Pancreas (tissue), 10 donors: ENCODE data around the gene ASTN2. TPM values are rescaled to one million over a fixed set of nuclear protein-coding genes. Genes with fewer than 3 reads are reported as not detected.

ENCODE experiments used
- ATAC-seq, 4 donors: fragments of 200-7000 bp; cut with Tn5 transposase; one replicate each; pipeline versions ENCODE4 v1.8.0 to v1.9.1; 2020; ENCODE audit warnings: mild to moderate bottlenecking in 4 of 4, moderate library complexity in 4 of 4
- DNase-seq, 6 donors: peaks; one replicate each; pipeline ENCODE4 v3.0.0-alpha.2; 2020
- FAIRE-seq: peaks from 2 replicates; lab custom pipeline; 2012; peaks lifted over from hg19 to GRCh38; lab: Jason Lieb, UNC
- H3K27ac ChIP-seq, 4 donors: fragments of 200-600 bp; sonication (generic); 1 replicate in 3 of 4; 2 replicates in 1 of 4; pipeline versions ENCODE4 v1.5.0 to v1.8.0; 2020
- H3K27me3 ChIP-seq, 4 donors: fragments of 200-600 bp; one replicate each; pipeline ENCODE4 v1.8.0; 2021
- H3K36me3 ChIP-seq, 3 donors: fragments of 200-600 bp; sonication (generic) in 1 of 3; one replicate each; pipeline versions ENCODE4 v1.5.0 to v1.8.0; 2020 to 2021
- H3K4me1 ChIP-seq, 3 donors: fragments of 200-600 bp; one replicate each; pipeline ENCODE4 v1.8.0; 2021
- H3K4me3 ChIP-seq, 4 donors: fragments of 200-600 bp; sonication (generic) in 2 of 4; one replicate each; pipeline versions ENCODE4 v1.5.0 to v1.8.0; 2020 to 2021
- H3K9me3 ChIP-seq, 4 donors: fragments of 200-600 bp; one replicate each; pipeline ENCODE4 v1.8.0; 2021
- WGBS, 2 donors: extraction: QIAGEN DNeasy Blood & Tissue Kit; methylation state at CpG; one replicate each; pipeline ENCODE4 v1.1.7; 2013; 5-methylcytosine and 5-hydroxymethylcytosine counted together
- intact Hi-C, 3 donors: fragments of 100-400 bp; cut with DNase I; formaldehyde crosslinking; loops; one replicate each; pipeline versions ENCODE4 v1.11.1 to v1.14.2; 2022
- polyA plus RNA-seq, 2 donors: library from polyadenylated mRNA; stranded (reverse); fragments of 200-250 nt; gene quantifications; one replicate each; pipeline ENCODE4 v1.2.3, GENCODE V29; 2013
- total RNA-seq, 6 donors: library from RNA; stranded (reverse); fragmentation: NEBNext Ultra II Directional in 4 of 6; extraction: Animal tissue kit (Norgen Biotek cat#: 25700) in 4 of 6; gene quantifications; one replicate each; pipeline versions ENCODE4 v1.2.1 to v1.2.4, GENCODE V29; 2021 to 2023
- TF ChIP-seq, protein P1 (sequence below), 4 donors: fragments of 200-600 bp; sonication (generic) in 3 of 4; IDR thresholded peaks; one replicate each; pipeline versions ENCODE4 v1.5.0 to v1.8.0; 2021; ENCODE audit warnings: antibody characterized with exemption in 4 of 4
- donor health status: healthy with polysubstance abuse.
- donor health status: DM: no; HTN: no; CAD: no; lungs with moderate emphysema.
- donor health status: DM: no; HTN: no; CAD: no.
- donor health status: control.
- donor health status: control.
- donor health status: Bipolar disorder and iron deficiency.
- donor health status: DM: yes; HTN: yes; CAD: no.
- donor health status: DM: no; HTN: no; CAD: no.
- donor health status: DM: no; HTN: no; CAD: no.
- donor health status: DM: yes; HTN: yes; CAD: no.

ASTN2 gene
- total and polyA plus RNA-seq, 8 donors = 1.3 to 11.9 (median 6.7) TPM

GRCh38 chr9:117014061-117014460 is 400.8 kb downstream of the ASTN2 start:
- Histone ChIP-seq H3K27ac (no peak overlapping the region), H3K9me3 (no peaks in the 10 kb centered on the region), H3K4me3 (no peak overlapping the region), H3K4me1 (no peaks in the 10 kb centered on the region), H3K36me3 (no peaks in the 10 kb centered on the region), H3K27me3 (no peaks in the 10 kb centered on the region)
- FAIRE-seq = no peak
- TF ChIP-seq, protein P1, sequence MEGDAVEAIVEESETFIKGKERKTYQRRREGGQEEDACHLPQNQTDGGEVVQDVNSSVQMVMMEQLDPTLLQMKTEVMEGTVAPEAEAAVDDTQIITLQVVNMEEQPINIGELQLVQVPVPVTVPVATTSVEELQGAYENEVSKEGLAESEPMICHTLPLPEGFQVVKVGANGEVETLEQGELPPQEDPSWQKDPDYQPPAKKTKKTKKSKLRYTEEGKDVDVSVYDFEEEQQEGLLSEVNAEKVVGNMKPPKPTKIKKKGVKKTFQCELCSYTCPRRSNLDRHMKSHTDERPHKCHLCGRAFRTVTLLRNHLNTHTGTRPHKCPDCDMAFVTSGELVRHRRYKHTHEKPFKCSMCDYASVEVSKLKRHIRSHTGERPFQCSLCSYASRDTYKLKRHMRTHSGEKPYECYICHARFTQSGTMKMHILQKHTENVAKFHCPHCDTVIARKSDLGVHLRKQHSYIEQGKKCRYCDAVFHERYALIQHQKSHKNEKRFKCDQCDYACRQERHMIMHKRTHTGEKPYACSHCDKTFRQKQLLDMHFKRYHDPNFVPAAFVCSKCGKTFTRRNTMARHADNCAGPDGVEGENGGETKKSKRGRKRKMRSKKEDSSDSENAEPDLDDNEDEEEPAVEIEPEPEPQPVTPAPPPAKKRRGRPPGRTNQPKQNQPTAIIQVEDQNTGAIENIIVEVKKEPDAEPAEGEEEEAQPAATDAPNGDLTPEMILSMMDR (IDR thresholded peaks at IDR 0.05) = no peak
- intact Hi-C loops = no loop called here
- 74 to 79% methylated on average over 4 of the region's 4 CpGs for WGBS, 2 donors
- ATAC-seq = no peak
- DNase-seq = no peak

DNA sequence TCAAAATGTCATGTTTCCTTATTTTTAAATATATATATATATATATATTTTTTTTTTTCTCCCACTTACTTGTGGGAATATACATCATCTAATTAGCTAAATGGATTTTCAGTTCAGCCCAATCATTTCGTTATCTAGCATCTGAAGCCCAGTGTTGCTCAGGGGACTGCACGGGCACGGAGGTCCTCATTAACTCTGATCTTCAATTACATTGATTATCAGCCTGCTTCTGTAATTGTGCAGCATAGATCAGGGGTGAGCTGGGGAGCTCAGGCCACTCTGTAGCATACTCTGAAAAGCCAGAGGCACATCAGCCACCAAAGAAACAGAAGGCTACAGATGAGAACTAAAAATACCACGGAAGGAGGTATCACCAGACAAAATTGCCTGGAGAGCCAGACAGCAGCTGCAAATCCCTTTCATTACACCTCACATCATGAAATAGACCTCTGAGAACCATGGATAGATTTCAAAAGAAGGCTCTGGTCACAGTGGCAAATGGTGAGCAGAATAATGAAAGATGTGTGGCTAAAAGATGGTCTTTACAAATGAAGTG is 401.3 kb downstream of the ASTN2 start:
- WGBS, 2 donors = 84 to 85% methylated on average over 4 of the region's 4 CpGs

GRCh38 chr9:117010061-117010460 is 404.8 kb downstream of the ASTN2 start:
- DNase-seq = no peak
- FAIRE-seq = no peak
- no peaks in the 10 kb centered on the region for H3K4me1 ChIP-seq
- TF ChIP-seq, protein P1 (IDR thresholded peaks at IDR 0.05) = no peak
- intact Hi-C loops = no loop called here
- H3K9me3 ChIP-seq = no peaks in the 10 kb centered on the region
- no peak for ATAC-seq
- H3K4me3 ChIP-seq = no peak overlapping the region
- H3K36me3 ChIP-seq = no peaks in the 10 kb centered on the region
- no peaks in the 10 kb centered on the region for H3K27me3 ChIP-seq
- H3K27ac ChIP-seq = no peak overlapping the region

More for the DNA sequence above, 401.3 kb downstream of the ASTN2 start:
- H3K36me3 ChIP-seq = no peaks in the 10 kb centered on the region
- TF ChIP-seq, protein P1 (IDR thresholded peaks at IDR 0.05) = no peak
- H3K4me3 ChIP-seq = no peak overlapping the region
- DNase-seq (no peak), FAIRE-seq (no peak), ATAC-seq (no peak)
- intact Hi-C loops = no loop called here
- H3K4me1 ChIP-seq = no peaks in the 10 kb centered on the region
- H3K27me3 ChIP-seq = no peaks in the 10 kb centered on the region
- H3K9me3 ChIP-seq = no peaks in the 10 kb centered on the region
- no peak overlapping the region for H3K27ac ChIP-seq

- no peak for DNase-seq
Measured at GRCh38 chr9:117008876-117009275, 406.0 kb downstream of the ASTN2 start.

GRCh38 chr9:117008461-117008860 is 406.4 kb downstream of the ASTN2 start:
- H3K36me3 ChIP-seq = no peaks in the 10 kb centered on the region
- intact Hi-C loops = no loop called here
- H3K27me3 ChIP-seq = no peaks in the 10 kb centered on the region
- DNase-seq = no peak
- no peaks in the 10 kb centered on the region for H3K4me1 ChIP-seq
- ATAC-seq = no peak
- no peak for FAIRE-seq
- H3K4me3 ChIP-seq = no peak overlapping the region
- no peaks in the 10 kb centered on the region for H3K9me3 ChIP-seq
- TF ChIP-seq, protein P1 (IDR thresholded peaks at IDR 0.05) = no peak
- no peak overlapping the region for H3K27ac ChIP-seq

More at GRCh38 chr9:117008876-117009275, 406.0 kb downstream of the ASTN2 start:
- Histone ChIP-seq H3K9me3 (no peaks in the 10 kb centered on the region), H3K4me3 (no peak overlapping the region), H3K27ac (no peak overlapping the region), H3K27me3 (no peaks in the 10 kb centered on the region), H3K36me3 (no peaks in the 10 kb centered on the region), H3K4me1 (no peaks in the 10 kb centered on the region)
- WGBS, 2 donors = 72 to 82% methylated on average over 2 of the region's 2 CpGs
- TF ChIP-seq, protein P1 (IDR thresholded peaks at IDR 0.05) = no peak
- ATAC-seq = no peak
- no peak for FAIRE-seq
- intact Hi-C loops = no loop called here
